ENCODE measurements around the gene LRRC46.
A peak's percentile ranks its signal among the peaks of the same experiment; 100 is the strongest.

Gene LRRC46

DNA sequence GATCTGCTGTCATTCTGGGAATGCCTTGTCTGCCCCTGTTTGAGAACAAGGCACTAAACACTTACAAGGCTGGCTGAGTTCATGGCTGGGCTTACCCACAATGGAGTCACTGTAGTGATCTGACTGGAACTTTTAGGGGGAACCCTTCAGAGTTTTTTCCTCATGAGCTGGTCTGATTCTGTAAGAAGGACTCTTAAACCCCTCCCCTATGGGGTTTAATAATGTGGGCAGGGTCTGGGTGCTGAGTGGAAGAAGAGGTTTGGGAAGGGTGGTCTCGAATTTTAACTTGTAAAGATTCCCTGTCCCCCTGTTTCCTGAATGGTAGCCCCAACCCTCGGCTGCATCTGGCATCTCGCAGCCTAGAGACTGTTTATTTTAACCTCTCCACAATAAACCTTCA, 40.4 kb upstream of the LRRC46 start:
- Histone ChIP-seq H3K27ac (ENCODE audit: low read length) (no peak overlapping the region), H4K20me1 (ENCODE audit: insufficient read depth, low read length) (no peaks in the 10 kb centered on the region), H3K4me2 (ENCODE audit: low read depth, low read length) (no peak overlapping the region), H3K79me2 (ENCODE audit: low read length) (no peaks in the 10 kb centered on the region), H3F3A (ENCODE audit: insufficient read depth, low read length) (no peaks in the 10 kb centered on the region), H3K4me1 (ENCODE audit: low read length) (no peaks in the 10 kb centered on the region), H3K9me2 (replicated peaks; ENCODE audit: insufficient read depth, low read length) (no peaks in the 10 kb centered on the region), H3K9me3 (replicated peaks; ENCODE audit: insufficient read depth, low read length) (no peaks in the 10 kb centered on the region), H3K9ac (ENCODE audit: low read length) (no peak overlapping the region), H2AFZ (ENCODE audit: low read length) (no peak overlapping the region), H3K4me3 (ENCODE audit: low read length) (no peak overlapping the region), H3K36me3 (replicated peaks; ENCODE audit: insufficient read depth, low read length) (no peaks in the 10 kb centered on the region), H3K27me3 (replicated peaks; ENCODE audit: insufficient read depth, low read length) (peaks cover 88% of the 10 kb centered on the region)
- TF ChIP-seq, protein P1, sequence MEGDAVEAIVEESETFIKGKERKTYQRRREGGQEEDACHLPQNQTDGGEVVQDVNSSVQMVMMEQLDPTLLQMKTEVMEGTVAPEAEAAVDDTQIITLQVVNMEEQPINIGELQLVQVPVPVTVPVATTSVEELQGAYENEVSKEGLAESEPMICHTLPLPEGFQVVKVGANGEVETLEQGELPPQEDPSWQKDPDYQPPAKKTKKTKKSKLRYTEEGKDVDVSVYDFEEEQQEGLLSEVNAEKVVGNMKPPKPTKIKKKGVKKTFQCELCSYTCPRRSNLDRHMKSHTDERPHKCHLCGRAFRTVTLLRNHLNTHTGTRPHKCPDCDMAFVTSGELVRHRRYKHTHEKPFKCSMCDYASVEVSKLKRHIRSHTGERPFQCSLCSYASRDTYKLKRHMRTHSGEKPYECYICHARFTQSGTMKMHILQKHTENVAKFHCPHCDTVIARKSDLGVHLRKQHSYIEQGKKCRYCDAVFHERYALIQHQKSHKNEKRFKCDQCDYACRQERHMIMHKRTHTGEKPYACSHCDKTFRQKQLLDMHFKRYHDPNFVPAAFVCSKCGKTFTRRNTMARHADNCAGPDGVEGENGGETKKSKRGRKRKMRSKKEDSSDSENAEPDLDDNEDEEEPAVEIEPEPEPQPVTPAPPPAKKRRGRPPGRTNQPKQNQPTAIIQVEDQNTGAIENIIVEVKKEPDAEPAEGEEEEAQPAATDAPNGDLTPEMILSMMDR (IDR thresholded peaks at IDR 0.05; ENCODE audit: low read length): no peak
- TF ChIP-seq EZH2 (optimal IDR thresholded peaks at IDR 0.05; ENCODE audit: low read depth, low read length): no peak
- TF ChIP-seq EZH2phosphoT487 (IDR thresholded peaks at IDR 0.05; ENCODE audit: low read length): no peak
- DNase-seq: no peak

DNA sequence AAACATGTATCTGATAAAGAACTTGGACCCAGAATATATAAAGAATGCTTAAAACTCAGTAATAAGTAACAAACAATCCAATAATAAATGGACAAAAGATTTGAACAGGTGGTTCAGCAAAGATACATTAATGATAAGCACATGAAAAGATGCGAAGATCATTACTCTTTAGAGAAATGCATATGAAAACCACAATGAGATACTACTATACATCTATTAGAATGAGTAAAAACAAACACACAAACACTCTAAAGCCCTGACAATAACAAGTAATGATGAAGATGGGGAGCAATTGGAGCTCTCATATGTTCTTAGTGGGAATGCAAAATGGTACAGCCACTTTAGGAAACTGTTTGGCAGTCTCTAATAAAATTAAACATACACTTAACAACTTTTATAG, 39.0 kb upstream of the LRRC46 start:
- DNase-seq: no peak
- Histone ChIP-seq H3K4me1 (ENCODE audit: low read length) (no peaks in the 10 kb centered on the region), H3K9me2 (replicated peaks; ENCODE audit: insufficient read depth, low read length) (no peaks in the 10 kb centered on the region), H3K27ac (ENCODE audit: low read length) (no peak overlapping the region), H3K9me3 (replicated peaks; ENCODE audit: insufficient read depth, low read length) (no peaks in the 10 kb centered on the region), H3K4me2 (ENCODE audit: low read depth, low read length) (no peak overlapping the region), H4K20me1 (ENCODE audit: insufficient read depth, low read length) (no peaks in the 10 kb centered on the region), H3K9ac (ENCODE audit: low read length) (no peak overlapping the region), H3K36me3 (replicated peaks; ENCODE audit: insufficient read depth, low read length) (no peaks in the 10 kb centered on the region), H3K79me2 (ENCODE audit: low read length) (no peaks in the 10 kb centered on the region), H2AFZ (ENCODE audit: low read length) (no peak overlapping the region), H3K27me3 (replicated peaks; ENCODE audit: insufficient read depth, low read length) (peaks cover 75% of the 10 kb centered on the region), H3F3A (ENCODE audit: insufficient read depth, low read length) (no peaks in the 10 kb centered on the region), H3K4me3 (ENCODE audit: low read length) (no peak overlapping the region)
- TF ChIP-seq EZH2phosphoT487 (IDR thresholded peaks at IDR 0.05; ENCODE audit: low read length) (no peak), EZH2 (optimal IDR thresholded peaks at IDR 0.05; ENCODE audit: low read depth, low read length) (no peak)

DNA sequence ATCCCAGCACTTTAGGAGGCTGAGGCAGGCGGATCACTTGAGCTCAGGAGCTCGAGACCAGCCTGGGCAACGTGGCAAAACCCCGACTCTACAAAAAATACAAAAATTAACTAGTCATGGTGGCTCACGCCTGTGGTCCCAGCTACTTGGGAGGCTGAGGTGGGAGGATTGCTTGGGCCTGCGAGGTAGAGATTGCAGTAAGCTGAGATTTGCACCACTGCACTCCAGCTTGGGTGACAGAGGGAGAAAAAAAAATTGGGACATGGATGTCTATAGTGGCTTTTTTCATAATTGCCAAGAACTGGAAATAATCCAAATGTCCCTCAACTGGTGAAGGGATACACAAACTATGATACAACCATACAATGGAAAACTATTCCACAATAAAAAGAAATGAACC, 38.5 kb upstream of the LRRC46 start:
- H3K9me3 ChIP-seq (replicated peaks; ENCODE audit: insufficient read depth, low read length): no peaks in the 10 kb centered on the region
- H4K20me1 ChIP-seq (ENCODE audit: insufficient read depth, low read length): no peaks in the 10 kb centered on the region
- TF ChIP-seq, protein P1 (IDR thresholded peaks at IDR 0.05; ENCODE audit: low read length): no peak
- TF ChIP-seq EZH2 (optimal IDR thresholded peaks at IDR 0.05; ENCODE audit: low read depth, low read length) (no peak), EZH2phosphoT487 (IDR thresholded peaks at IDR 0.05; ENCODE audit: low read length) (no peak)
- H3K36me3 ChIP-seq (replicated peaks; ENCODE audit: insufficient read depth, low read length): no peaks in the 10 kb centered on the region
- H3K9me2 ChIP-seq (replicated peaks; ENCODE audit: insufficient read depth, low read length): no peaks in the 10 kb centered on the region
- no peak overlapping the region for H3K4me2 ChIP-seq (ENCODE audit: low read depth, low read length)
- H3K4me1 ChIP-seq (ENCODE audit: low read length): no peaks in the 10 kb centered on the region
- H3K27me3 ChIP-seq (replicated peaks; ENCODE audit: insufficient read depth, low read length): peaks cover 70% of the 10 kb centered on the region
- no peak overlapping the region for H3K9ac ChIP-seq (ENCODE audit: low read length)
- H3F3A ChIP-seq (ENCODE audit: insufficient read depth, low read length): no peaks in the 10 kb centered on the region
- no peak overlapping the region for H3K4me3 ChIP-seq (ENCODE audit: low read length)
- no peaks in the 10 kb centered on the region for H3K79me2 ChIP-seq (ENCODE audit: low read length)
- no peak overlapping the region for H3K27ac ChIP-seq (ENCODE audit: low read length)
- no peak for DNase-seq
- H2AFZ ChIP-seq (ENCODE audit: low read length): no peak overlapping the region

DNA sequence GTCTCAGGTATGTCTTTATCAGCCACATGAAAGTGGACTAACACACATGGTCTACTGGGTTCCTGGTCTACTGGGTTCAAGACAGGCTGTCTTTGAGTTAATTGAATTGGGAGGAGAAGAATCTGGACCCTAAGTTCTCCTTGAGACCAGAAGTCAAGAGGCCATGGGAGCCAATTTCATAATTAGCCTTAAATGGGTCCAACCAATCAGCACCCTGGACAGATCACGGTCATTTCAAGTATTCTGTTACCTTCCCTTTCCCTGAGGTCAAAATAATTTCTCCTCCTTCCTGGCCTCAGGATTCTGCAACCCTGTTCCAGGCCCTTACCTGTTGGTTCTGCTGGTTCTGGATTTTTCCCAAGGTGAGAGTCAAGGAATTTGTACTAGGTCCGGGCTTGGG, 33.7 kb upstream of the LRRC46 start:
- peak; percentile 35 for DNase-seq
- Histone ChIP-seq H3K9ac (ENCODE audit: low read length) (no peak overlapping the region), H3K27ac (ENCODE audit: low read length) (no peak overlapping the region), H4K20me1 (ENCODE audit: insufficient read depth, low read length) (no peaks in the 10 kb centered on the region), H3K4me1 (ENCODE audit: low read length) (no peaks in the 10 kb centered on the region; the same call in 1 of the 2 replicates), H3K4me3 (ENCODE audit: low read length) (no peak overlapping the region), H3K9me3 (replicated peaks; ENCODE audit: insufficient read depth, low read length) (no peaks in the 10 kb centered on the region), H3K9me2 (replicated peaks; ENCODE audit: insufficient read depth, low read length) (no peaks in the 10 kb centered on the region), H3F3A (ENCODE audit: insufficient read depth, low read length) (no peaks in the 10 kb centered on the region), H3K79me2 (ENCODE audit: low read length) (no peaks in the 10 kb centered on the region), H3K36me3 (replicated peaks; ENCODE audit: insufficient read depth, low read length) (no peaks in the 10 kb centered on the region), H3K27me3 (replicated peaks; ENCODE audit: insufficient read depth, low read length) (peaks cover 33% of the 10 kb centered on the region), H2AFZ (ENCODE audit: low read length) (no peak overlapping the region), H3K4me2 (ENCODE audit: low read depth, low read length) (no peak overlapping the region)
- TF ChIP-seq EZH2 (optimal IDR thresholded peaks at IDR 0.05; ENCODE audit: low read depth, low read length): no peak
- TF ChIP-seq, protein P1 (IDR thresholded peaks at IDR 0.05; ENCODE audit: low read length): no peak
- TF ChIP-seq EZH2phosphoT487 (IDR thresholded peaks at IDR 0.05; ENCODE audit: low read length): no peak

Measured in MM.1S (cell line).